Ecto neural progenitor cell (in vitro differentiated cells): ENCODE results near the gene TRERF1.

Source experiments
- DNase-seq: peaks from one replicate; pipeline ENCODE4 v3.0.0-alpha.2; 2018; ENCODE audit warnings: low spot score

The TRERF1 gene

DNA sequence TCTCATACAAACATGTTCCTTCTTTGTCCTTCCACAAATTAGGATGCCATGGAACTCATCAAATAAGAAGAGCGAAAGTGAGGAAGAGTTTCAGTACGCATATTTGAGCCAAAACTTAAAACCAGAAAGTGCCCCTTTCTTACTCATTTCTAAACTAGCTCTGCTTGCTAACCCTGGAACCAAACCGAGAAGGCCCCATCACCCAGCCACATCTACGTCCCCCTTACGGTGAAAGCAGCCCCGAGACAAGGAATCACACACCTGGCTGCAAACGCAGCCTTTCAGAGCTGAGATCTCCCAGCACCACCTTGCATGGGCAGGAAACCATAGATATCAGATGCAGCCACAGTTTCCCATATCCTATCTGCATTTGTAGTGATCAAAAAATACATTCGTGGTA is 28.5 kb downstream of the TRERF1 start:
- DNase-seq, result no peak

DNA sequence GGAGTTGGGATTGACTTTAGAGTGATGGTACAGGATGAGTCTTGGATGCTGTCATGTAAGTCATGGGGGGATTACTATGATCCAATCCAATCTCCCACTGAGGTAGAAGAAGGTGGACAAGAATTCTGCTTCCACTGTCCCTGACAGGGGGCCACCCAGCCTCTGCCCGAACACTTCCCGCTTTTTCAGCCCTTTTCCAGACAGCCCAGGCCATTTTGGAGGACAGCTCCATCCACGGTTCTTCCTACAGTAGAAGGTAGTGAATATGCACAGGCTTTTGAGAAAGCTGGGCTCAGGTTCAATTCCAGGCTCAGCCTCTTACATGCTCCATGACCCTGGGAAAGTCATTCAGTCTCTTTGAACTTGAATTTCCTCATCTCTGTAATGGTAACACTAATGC is 31.0 kb downstream of the TRERF1 start:
- peak; percentile 21 for DNase-seq

GRCh38 chr6:42419490-42420280 is 32.0 kb downstream of the TRERF1 start:
- peak; percentile 32 for DNase-seq

GRCh38 chr6:42418724-42419123 is 33.0 kb downstream of the TRERF1 start:
- DNase-seq, result peak; percentile 26

GRCh38 chr6:42417641-42418112 is 34.0 kb downstream of the TRERF1 start:
- peak; percentile 29 for DNase-seq

DNA sequence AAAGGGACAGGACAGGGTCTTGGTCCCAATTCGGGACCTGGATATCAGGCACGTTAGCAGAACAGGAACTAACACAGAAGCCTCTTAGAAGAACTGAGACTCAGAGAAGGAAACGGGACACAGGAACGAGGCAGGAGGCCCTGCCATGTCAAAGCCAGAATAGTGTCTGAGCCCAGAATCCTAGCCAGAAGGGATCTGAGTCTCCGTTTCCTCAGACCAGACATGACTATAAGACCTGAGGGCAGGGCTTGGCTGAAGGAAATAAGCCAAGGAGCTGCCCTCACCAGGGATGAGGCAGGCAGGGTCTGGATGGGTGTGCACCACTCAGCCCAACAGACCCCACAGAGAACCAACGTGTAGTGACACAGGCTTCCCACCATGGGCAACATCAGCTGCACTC is 40.3 kb downstream of the TRERF1 start:
- no peak for DNase-seq

DNA sequence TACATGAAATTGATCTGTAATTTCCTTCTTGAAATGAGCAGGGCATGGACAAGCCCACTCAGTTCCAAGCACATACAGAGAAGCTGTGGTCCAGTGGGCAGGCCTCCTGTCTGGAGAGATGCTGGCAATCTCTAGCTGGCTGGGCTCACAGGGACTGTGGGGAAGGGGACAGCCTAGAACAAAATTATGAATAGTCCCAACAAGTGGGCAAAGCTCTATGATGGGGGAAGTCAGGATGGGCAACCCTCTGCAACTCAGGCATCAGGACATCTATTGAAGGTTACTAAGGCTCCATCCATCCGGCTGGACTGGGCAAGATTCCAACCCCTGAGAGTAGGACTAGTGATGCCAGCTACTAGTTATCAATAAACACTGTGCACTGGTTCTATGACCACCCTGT is 40.9 kb downstream of the TRERF1 start:
- no peak for DNase-seq

DNA sequence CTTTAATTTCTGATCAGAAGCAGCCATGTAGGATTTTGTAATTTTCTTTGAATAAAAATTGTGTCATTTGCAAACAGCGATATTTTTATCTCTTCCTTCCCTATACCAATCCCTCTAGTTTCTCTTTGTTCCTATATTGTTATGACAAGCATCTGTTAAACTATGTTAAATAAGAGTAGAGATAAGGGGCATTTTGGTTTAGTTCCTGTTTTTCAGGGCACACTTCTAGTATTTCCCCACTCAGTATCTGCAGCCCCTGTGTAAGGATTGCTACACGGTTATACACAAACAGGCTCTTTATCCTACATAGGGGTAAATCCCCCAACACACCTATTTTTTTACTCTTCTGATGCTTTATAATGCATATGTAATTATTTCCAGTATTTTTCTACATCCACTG is 42.1 kb downstream of the TRERF1 start:
- DNase-seq, result no peak

DNA sequence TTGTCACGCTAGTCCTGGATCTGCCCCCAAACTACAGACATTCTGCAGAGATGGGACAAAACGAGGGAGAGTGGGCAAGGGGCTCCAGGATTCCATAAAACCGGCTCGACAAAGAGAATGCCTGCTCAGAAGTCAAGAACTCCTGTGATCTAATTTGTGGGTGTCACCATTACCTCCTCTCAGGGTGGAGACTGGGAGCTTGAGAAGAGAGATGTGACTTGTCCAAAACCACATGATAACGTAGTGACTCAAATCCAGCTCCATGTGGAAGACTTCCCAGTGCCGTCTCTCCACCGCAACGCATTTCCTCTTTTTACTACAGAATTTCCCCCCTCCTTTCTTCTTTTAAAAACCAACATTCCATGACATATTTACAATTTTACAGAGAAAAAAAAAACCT is 44.3 kb downstream of the TRERF1 start:
- DNase-seq, result no peak

- DNase-seq, result no peak
Observed at GRCh38 chr6:42406306-42407280, 45.1 kb downstream of the TRERF1 start.

GRCh38 chr6:42405021-42405420 is 46.7 kb downstream of the TRERF1 start:
- DNase-seq, result no peak

DNA sequence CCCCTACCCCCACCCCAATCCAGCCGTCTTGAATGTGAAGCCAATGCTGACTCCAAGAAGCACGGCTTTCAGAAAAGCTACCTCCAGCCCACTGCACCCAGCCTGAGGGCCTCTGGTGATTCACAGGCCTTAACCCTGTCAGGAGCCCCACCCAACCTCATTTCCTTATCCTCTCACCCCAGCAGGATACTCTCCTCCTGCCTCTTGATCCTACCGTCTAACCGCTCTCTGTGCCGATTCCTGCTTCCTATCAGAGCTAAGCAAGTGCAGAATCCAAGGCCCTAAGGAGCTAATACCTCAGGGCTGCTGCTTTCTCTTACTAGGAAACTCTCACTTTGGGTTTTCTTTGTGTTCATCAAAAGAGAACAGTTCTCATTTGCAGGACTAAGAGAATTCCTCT is 47.2 kb downstream of the TRERF1 start:
- peak; percentile 55 for DNase-seq

DNA sequence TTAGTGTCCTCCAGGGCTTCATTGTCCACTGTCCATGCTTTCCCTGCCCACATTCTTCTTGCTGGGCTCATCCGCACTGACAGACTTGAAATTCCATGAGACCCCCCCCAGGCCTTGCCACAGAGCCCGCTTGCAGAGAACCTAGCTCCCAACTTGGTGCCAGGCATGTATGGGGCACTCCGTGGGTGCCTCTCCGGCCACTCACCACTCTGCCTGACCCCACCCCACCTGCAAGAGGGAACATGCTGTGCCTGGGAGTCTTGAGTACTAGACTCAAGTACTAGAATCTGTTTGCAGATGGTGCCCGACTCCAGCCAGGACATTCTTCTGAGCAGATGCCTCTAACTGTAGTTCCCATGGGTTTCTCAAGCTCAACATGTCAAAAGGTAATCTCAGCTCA is 47.9 kb downstream of the TRERF1 start:
- no peak for DNase-seq

GRCh38 chr6:42403421-42403820 is 48.3 kb downstream of the TRERF1 start:
- DNase-seq, result no peak

GRCh38 chr6:42402184-42402583 is 49.5 kb downstream of the TRERF1 start:
- DNase-seq, result no peak

GRCh38 chr6:42401613-42401951 is 50.1 kb downstream of the TRERF1 start:
- no peak for DNase-seq

DNA sequence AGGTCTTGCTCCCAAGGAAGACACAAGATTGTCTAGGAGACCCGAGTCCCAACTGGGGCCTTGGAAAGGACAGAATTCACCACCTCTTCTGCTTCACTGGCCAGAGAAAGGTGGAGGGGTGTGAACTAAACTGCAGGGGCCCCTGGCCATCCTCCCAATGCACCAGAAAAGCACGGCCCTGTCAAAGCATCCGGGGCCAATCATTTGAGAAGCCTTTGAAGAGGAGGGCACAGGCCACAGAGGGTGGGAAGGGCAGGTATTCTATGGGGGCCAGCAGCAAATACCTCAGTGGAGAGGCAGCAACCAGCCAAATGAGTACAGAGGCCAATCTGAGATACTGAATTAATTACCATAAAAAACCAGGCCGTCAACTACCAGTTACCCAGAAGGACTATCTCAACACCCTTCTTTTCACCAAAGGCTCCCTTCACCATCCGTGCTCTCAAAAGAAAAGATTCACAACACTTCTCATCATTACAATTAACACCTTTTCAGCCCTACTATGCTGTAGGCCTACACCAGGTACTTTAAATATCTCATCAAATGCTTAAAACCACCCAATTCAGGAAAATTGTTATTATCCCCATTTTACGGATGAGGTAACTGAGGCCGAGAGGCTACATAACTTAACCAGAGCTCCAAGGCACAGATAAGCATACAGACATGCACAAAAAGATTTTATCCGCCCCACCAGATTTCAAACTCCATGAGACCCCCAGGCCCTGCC is 50.7 kb downstream of the TRERF1 start:
- DNase-seq, result no peak

DNA sequence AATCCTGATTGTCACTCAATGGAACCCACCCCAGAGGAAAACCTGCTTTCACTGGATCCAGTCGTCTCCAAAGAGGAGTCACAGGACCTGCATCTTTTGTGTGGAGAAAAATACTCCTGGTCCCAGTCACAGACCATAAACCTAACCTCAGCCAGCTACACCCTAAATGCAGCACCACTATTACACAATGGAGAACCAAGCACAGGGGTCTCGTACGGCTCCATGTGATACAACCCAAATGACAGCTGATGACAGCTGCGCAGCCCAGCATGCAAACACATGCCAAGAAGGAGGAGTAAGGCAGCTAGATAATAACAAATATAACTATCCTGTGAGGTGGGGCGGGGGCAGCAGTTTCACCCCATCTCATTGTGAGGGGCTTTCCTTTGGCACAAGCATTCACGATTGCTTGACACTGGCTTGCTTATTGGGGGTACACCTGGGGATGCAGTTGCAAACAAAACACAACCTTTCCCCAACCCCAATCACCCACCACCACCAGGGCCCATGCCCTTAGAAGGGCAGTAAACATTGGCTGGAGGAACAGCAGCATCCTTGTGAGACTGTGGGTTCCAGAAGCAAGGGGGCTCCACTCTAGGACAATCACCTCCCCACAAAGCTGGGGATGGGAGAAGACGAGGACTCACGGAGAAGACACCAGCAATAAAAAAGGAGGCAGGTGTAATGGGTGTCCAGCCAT is 51.5 kb downstream of the TRERF1 start:
- no peak for DNase-seq

- no peak for DNase-seq
Observed at GRCh38 chr6:42396720-42397119, 55.0 kb downstream of the TRERF1 start.

DNA sequence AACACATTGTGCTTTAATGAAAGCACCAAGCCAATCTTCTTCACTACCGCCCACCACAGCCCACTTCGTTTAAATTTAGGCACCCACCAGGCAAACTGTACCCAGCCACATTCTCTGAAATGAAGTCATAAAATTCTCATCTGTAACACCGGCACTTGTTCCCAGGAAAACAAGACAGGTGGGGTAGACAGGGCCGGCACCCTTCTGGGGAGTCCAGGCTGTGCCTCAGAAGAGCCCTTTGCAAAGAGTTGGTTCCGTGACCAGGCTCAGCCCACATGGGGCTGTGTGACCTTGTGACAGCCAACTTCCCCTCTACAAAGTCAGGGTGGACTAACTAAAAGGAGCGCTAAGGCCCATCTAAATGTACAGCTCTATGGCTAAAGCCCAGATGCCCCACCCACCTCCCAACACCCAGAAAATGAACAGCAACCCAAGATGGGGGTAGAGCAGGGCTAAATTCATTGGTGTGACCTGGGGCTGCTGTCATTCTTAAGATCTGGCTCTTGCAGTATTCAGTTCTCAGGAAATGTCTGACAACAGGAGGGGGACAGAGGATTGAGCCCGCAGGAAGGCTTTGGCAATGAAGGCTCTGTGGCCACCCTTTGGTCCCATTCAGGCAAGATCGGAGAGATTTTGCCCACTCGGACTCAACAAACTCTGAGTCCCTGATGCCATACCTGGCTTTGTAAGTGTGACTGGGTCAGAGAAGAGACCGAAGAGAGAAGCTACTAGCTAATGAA is 56.7 kb downstream of the TRERF1 start:
- DNase-seq, result no peak

DNA sequence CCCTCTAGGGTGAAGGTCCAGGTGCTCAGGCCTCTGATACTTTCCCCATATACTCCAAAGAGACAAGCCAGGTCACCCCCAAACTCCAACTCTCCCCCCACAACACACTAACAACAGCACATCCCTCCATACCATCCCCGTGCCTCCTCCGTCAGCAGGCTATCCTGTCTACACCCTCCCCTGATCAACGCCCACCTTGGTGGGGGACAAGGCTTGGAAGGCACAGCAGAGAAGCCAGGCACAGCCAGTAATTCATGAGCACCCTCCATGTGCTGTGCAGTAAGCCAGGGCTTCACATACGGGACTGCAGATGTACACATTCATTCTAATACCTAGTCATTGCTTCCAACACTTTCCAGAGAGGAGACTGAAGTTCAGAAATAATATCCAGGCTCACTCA is 57.6 kb downstream of the TRERF1 start:
- no peak for DNase-seq
